NCI-H2196 treated with DMSO at 0.1 percent for 48 hours (cell line): Measurements from ENCODE around the gene SMARCAD1.

Experiments used
- DNase-seq: peaks from one replicate; lab custom pipeline; 2025; ENCODE audit not compliant: unreplicated experiment; lab: John Stamatoyannopoulos, UW

The SMARCAD1 gene

GRCh38 chr4:94207469-94208224 is at the start of gene SMARCAD1:
TSS of gene SMARCAD1 (plus strand) at chr4:94207865. CDS start at chr4:94208395, 530 bp downstream.
- peak; percentile 60 for DNase-seq

GRCh38 chr4:94158883-94159282 is 48.8 kb upstream of the SMARCAD1 start:
- DNase-seq: no peak

GRCh38 chr4:94159790-94160189 is 47.9 kb upstream of the SMARCAD1 start:
- DNase-seq: no peak

GRCh38 chr4:94160774-94161173 is 46.9 kb upstream of the SMARCAD1 start:
- no peak for DNase-seq

- no peak for DNase-seq
These were observed 42.4 kb upstream of the SMARCAD1 start for GRCh38 chr4:94165256-94165655.

- DNase-seq: no peak
These were observed 39.3 kb upstream of the SMARCAD1 start for GRCh38 chr4:94168321-94168720.

GRCh38 chr4:94169803-94170372 is 37.8 kb upstream of the SMARCAD1 start:
- no peak for DNase-seq

- DNase-seq: no peak
These were observed 36.0 kb upstream of the SMARCAD1 start for GRCh38 chr4:94171616-94172015.

GRCh38 chr4:94175553-94176261 is 32.0 kb upstream of the SMARCAD1 start:
- DNase-seq: no peak

GRCh38 chr4:94177822-94178221 is 29.8 kb upstream of the SMARCAD1 start:
- DNase-seq: no peak

GRCh38 chr4:94181815-94182214 is 25.9 kb upstream of the SMARCAD1 start:
- DNase-seq: no peak

GRCh38 chr4:94202769-94203168 is 4.9 kb upstream of the SMARCAD1 start:
- DNase-seq: no peak

- DNase-seq: no peak
These were observed 601 bp downstream of the SMARCAD1 start for GRCh38 chr4:94208266-94208665.

- DNase-seq: no peak
These were observed 1.3 kb downstream of the SMARCAD1 start for GRCh38 chr4:94208918-94209317.

- no peak for DNase-seq
These were observed 4.2 kb downstream of the SMARCAD1 start for GRCh38 chr4:94211861-94212260.

GRCh38 chr4:94214703-94215319 is 7.1 kb downstream of the SMARCAD1 start:
- no peak for DNase-seq

GRCh38 chr4:94216394-94216793 is 8.7 kb downstream of the SMARCAD1 start:
- no peak for DNase-seq

- DNase-seq: no peak
These were observed 11.7 kb downstream of the SMARCAD1 start for GRCh38 chr4:94219402-94219801.

- DNase-seq: no peak
These were observed 14.3 kb downstream of the SMARCAD1 start for GRCh38 chr4:94221916-94222315.

GRCh38 chr4:94225449-94225848 is 17.8 kb downstream of the SMARCAD1 start:
- DNase-seq: no peak

GRCh38 chr4:94226763-94227162 is 19.1 kb downstream of the SMARCAD1 start:
- DNase-seq: no peak
